Immature natural killer cell (primary cell): ENCODE data around the gene LHX6. TPM values are rescaled to one million over a fixed set of nuclear protein-coding genes. Genes with fewer than 3 reads are reported as not detected.
A peak's percentile ranks its signal among the peaks of the same experiment; 100 is the strongest.

ENCODE experiments used
- DNase-seq, 3 donors: peaks; one replicate each; pipeline ENCODE4 v3.0.0; 2022; ENCODE audit warnings: mixed read lengths in 1 of 3
- H3K27ac Mint-ChIP-seq, 6 donors: one replicate each; pipeline ENCODE4 v1.8.0; 2020; ENCODE audit warnings: mixed read lengths in 6 of 6, mild to moderate bottlenecking in 5 of 6, inconsistent platforms in 4 of 6, moderate library complexity in 3 of 6
- H3K27me3 Mint-ChIP-seq, 3 donors: one replicate each; pipeline ENCODE4 v1.8.0; 2020 to 2021; ENCODE audit warnings: low read depth in 3 of 3, mild to moderate bottlenecking in 3 of 3, mixed read lengths in 3 of 3, moderate library complexity in 3 of 3, inconsistent platforms in 1 of 3
- H3K36me3 Mint-ChIP-seq, 3 donors: one replicate each; pipeline ENCODE4 v1.8.0; 2020; ENCODE audit warnings: mixed read lengths in 3 of 3, inconsistent platforms in 2 of 3, mild to moderate bottlenecking in 2 of 3
- H3K4me1 Mint-ChIP-seq, 2 donors: one replicate each; pipeline ENCODE4 v1.8.0; 2020; ENCODE audit warnings: inconsistent platforms in 2 of 2, mild to moderate bottlenecking in 2 of 2, mixed read lengths in 2 of 2, moderate library complexity in 1 of 2
- H3K4me3 Mint-ChIP-seq, 5 donors: one replicate each; pipeline ENCODE4 v1.8.0; 2020; ENCODE audit warnings: mild to moderate bottlenecking in 5 of 5, mixed read lengths in 5 of 5, inconsistent platforms in 3 of 5, moderate library complexity in 3 of 5
- H3K9me3 Mint-ChIP-seq, 6 donors: one replicate each; pipeline ENCODE4 v1.8.0; 2020; ENCODE audit warnings: mild to moderate bottlenecking in 6 of 6, mixed read lengths in 6 of 6, inconsistent platforms in 4 of 6, moderate library complexity in 3 of 6
- polyA plus RNA-seq, 3 donors: library from polyadenylated mRNA; unstranded; fragments of 300-500 nt; fragmentation: Illumina TruSeq; gene quantifications; one replicate each; pipeline ENCODE4 v1.2.3, GENCODE V29; 2021

Gene LHX6
- polyA plus RNA-seq, 3 donors from 2014 or later, result not detected

DNA sequence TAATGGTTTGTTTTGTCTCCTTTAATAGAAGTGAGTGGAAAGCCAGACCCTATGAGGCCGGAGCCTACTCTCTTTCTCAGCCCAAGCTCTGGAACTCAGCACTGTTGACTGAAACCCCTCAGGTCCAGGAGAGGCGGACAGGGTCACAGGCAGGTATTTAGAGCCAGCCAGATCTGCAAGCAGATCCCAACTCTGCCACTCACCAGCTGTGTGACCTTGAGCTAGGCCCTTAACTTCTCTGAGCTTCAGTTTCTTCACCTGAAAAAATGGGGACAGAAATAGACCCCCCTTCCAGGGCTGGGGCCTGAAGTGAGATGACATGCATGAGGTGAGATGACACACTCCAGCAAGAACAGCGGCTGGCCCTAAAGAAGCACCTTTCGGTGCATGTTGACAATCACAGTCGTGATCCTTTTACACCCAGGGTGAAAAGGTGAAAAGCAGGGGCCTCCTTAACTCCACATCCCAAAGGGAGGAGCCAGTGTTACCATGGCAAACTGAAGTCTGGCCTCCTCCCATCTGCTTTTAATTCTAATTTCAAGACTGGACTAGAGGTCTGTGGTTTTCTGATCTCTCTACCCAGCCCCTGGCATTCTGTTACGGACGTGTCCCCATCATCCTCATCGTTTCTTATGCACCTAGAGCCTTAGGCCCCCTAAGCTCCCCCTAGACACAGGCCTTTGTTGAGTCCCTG, 41.8 kb downstream of the LHX6 start:
- H3K27ac Mint-ChIP-seq, result no peak overlapping the region
- peaks cover 2 to 3% (median 3%) of the 10 kb centered on the region in 3 donors for H3K27me3 Mint-ChIP-seq
- H3K4me3 Mint-ChIP-seq, result no peak overlapping the region
- no peaks in the 10 kb centered on the region for H3K9me3 Mint-ChIP-seq
- no peaks in the 10 kb centered on the region for H3K4me1 Mint-ChIP-seq
- no peak for DNase-seq
- no peaks in the 10 kb centered on the region for H3K36me3 Mint-ChIP-seq

DNA sequence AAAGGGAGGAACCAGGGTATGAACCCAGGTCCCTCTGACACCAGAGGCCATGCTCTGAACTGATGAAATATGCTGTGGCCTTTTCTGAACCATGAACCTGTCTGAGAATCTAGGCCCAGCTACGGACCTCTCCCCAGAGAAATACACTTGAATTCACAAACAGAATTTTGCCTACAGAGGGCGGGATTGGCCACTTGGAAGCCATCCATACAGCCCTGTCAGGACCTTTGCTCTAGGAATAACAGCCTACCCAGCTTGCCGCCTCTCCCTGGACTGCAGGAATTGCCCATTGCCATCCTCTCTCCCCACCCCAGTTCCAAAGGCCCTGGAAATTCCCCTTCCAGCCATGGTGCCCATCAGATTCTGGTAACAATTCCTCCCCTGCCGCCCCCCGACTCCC, 42.5 kb downstream of the LHX6 start:
- DNase-seq, result no peak
- Mint-ChIP-seq H3K36me3 (no peaks in the 10 kb centered on the region), H3K4me1 (no peaks in the 10 kb centered on the region), H3K27me3 (peaks cover 1 to 3% (median 3%) of the 10 kb centered on the region in 3 donors), H3K27ac (no peak overlapping the region), H3K9me3 (no peaks in the 10 kb centered on the region), H3K4me3 (no peak overlapping the region)

GRCh38 chr9:122184551-122184950, 44.2 kb downstream of the LHX6 start:
- Mint-ChIP-seq H3K4me3 (no peak overlapping the region), H3K27ac (no peak overlapping the region), H3K27me3 (peaks cover 1 to 3% (median 3%) of the 10 kb centered on the region in 3 donors), H3K36me3 (no peaks in the 10 kb centered on the region), H3K9me3 (no peaks in the 10 kb centered on the region), H3K4me1 (no peaks in the 10 kb centered on the region)
- no peak for DNase-seq

DNA sequence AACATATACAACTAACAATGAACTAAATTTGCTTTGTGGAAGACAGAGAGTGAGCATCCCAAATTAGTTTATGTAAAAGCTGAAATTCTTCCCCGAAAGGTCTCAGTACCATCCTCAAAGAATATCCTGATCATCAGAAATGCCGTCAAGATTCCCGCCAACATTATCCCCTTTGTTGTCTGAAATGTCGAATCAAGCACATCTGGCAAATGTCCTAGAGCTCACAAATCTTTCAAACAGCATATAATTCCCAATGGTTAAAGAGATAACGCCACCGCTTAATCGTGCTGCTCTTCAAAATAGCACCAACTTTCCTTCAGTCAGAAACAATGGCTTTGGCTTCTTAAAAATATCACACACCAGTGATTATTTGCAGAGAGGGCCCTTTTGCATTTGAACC, 45.3 kb downstream of the LHX6 start:
- Mint-ChIP-seq H3K27me3 (peaks cover 1 to 3% (median 3%) of the 10 kb centered on the region in 3 donors), H3K4me3 (no peak overlapping the region), H3K36me3 (no peaks in the 10 kb centered on the region), H3K9me3 (no peaks in the 10 kb centered on the region), H3K4me1 (no peaks in the 10 kb centered on the region), H3K27ac (no peak overlapping the region)
- no peak for DNase-seq

DNA sequence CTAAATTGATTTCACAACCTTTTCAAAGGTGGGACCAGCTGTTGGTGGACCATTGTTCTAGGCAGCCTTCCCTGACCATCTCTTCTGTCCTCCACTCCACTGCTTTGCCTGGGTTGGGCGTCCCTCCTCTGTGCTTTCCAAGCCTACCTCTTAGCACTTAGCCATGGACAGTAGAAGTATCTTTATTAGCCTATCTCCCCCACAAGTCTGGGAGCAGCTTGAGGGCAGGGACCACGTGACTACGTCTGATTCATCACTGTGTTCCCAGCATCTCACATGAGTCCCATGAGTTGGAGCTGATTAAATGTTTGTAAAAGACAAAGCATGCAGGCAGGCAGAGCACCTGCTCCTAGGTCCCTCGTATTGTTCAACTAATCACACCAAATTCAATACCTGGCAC, 48.1 kb downstream of the LHX6 start:
- Mint-ChIP-seq H3K27me3 (peaks cover 0 to 7% (median 3%) of the 10 kb centered on the region in 3 donors), H3K27ac (no peak overlapping the region), H3K4me1 (no peaks in the 10 kb centered on the region), H3K9me3 (no peaks in the 10 kb centered on the region), H3K4me3 (no peak overlapping the region), H3K36me3 (no peaks in the 10 kb centered on the region)
- no peak for DNase-seq

- Mint-ChIP-seq H3K4me1 (no peaks in the 10 kb centered on the region), H3K27me3 (peaks cover 0 to 7% (median 7%) of the 10 kb centered on the region in 3 donors), H3K9me3 (no peaks in the 10 kb centered on the region), H3K4me3 (no peak overlapping the region), H3K36me3 (no peaks in the 10 kb centered on the region), H3K27ac (no peak overlapping the region)
- no peak for DNase-seq
Measured at GRCh38 chr9:122179690-122180074, 49.1 kb downstream of the LHX6 start.

- Mint-ChIP-seq H3K9me3 (no peaks in the 10 kb centered on the region), H3K27me3 (peaks cover 0 to 7% (median 7%) of the 10 kb centered on the region in 3 donors), H3K4me3 (no peak overlapping the region), H3K36me3 (no peaks in the 10 kb centered on the region), H3K4me1 (no peaks in the 10 kb centered on the region), H3K27ac (no peak overlapping the region)
- no peak for DNase-seq
Measured at GRCh38 chr9:122179054-122179689, 49.6 kb downstream of the LHX6 start.

- H3K27me3 Mint-ChIP-seq, result peaks cover 2 to 8% (median 6%) of the 10 kb centered on the region in 3 donors
- H3K36me3 Mint-ChIP-seq, result no peaks in the 10 kb centered on the region
- H3K4me1 Mint-ChIP-seq, result no peaks in the 10 kb centered on the region
- no peaks in the 10 kb centered on the region for H3K9me3 Mint-ChIP-seq
- H3K4me3 Mint-ChIP-seq, result no peak overlapping the region
- no peak for DNase-seq
- H3K27ac Mint-ChIP-seq, result no peak overlapping the region
Measured at GRCh38 chr9:122176916-122177315, 51.8 kb downstream of the LHX6 start.

- Mint-ChIP-seq H3K27ac (no peak overlapping the region), H3K4me3 (no peak overlapping the region), H3K4me1 (no peaks in the 10 kb centered on the region), H3K36me3 (no peaks in the 10 kb centered on the region), H3K9me3 (no peaks in the 10 kb centered on the region), H3K27me3 (peaks cover 5 to 9% (median 8%) of the 10 kb centered on the region in 3 donors)
- DNase-seq, result no peak
Measured at GRCh38 chr9:122173670-122174069, 55.1 kb downstream of the LHX6 start.

DNA sequence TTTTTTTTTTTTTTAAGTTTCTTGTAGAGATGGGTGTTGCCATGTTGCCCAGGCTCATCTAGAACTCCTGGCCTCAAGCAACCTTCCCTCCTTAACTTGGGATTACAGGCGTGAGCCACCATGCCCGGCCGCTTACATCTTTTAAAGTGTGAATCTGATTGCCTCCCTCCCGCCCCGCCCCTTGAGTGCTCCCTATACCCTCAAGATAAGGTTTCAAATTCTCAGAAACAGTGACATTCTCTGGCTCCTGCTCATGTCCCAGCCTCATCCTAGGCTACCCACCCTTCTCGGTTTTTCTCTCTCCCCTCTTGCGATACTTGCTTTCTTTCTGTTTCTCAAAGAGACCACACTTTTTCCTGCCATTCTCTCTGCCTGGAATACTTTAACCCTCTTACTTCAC, 56.6 kb downstream of the LHX6 start:
- no peak overlapping the region for H3K27ac Mint-ChIP-seq
- H3K4me1 Mint-ChIP-seq, result no peaks in the 10 kb centered on the region
- DNase-seq, result no peak
- H3K36me3 Mint-ChIP-seq, result no peaks in the 10 kb centered on the region
- no peak overlapping the region for H3K4me3 Mint-ChIP-seq
- H3K27me3 Mint-ChIP-seq, result peaks cover 6 to 9% (median 8%) of the 10 kb centered on the region in 3 donors
- H3K9me3 Mint-ChIP-seq, result no peaks in the 10 kb centered on the region

GRCh38 chr9:122168356-122168755, 60.4 kb downstream of the LHX6 start:
- H3K4me3 Mint-ChIP-seq, result no peak overlapping the region
- no peak overlapping the region for H3K27ac Mint-ChIP-seq
- peaks cover 4 to 8% (median 8%) of the 10 kb centered on the region in 3 donors for H3K27me3 Mint-ChIP-seq
- no peaks in the 10 kb centered on the region for H3K36me3 Mint-ChIP-seq
- H3K4me1 Mint-ChIP-seq, result no peaks in the 10 kb centered on the region
- H3K9me3 Mint-ChIP-seq, result no peaks in the 10 kb centered on the region
- DNase-seq, result no peak

DNA sequence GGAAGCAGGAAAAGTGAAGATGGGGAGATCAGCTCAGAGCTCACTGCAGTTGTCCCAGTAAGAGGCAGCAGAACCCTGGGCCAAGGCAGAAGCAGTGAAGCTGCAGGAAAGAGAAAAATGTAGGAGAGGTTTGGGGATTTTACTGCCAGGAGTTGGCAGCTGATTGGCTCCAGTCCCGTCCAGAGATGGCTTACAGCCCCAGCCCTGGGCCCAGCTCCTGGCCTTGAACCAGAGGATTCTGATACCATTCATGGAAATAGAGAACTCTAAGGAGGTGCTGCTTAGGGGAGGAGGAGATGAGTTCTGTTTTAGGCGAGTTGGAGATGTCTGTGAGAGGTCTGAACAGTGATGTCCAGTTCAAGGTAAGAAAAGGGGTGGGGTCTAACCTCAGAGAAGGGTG, 64.5 kb downstream of the LHX6 start:
- no peak for DNase-seq
- peaks cover 13 to 14% of the 10 kb centered on the region in 2 donors for H3K4me1 Mint-ChIP-seq
- H3K9me3 Mint-ChIP-seq, result peaks cover 0 to 5% (median under 1%) of the 10 kb centered on the region in 6 donors
- H3K36me3 Mint-ChIP-seq, result no peaks in the 10 kb centered on the region
- no peak overlapping the region for H3K4me3 Mint-ChIP-seq
- peaks cover 7 to 13% (median 11%) of the 10 kb centered on the region in 3 donors for H3K27me3 Mint-ChIP-seq
- H3K27ac Mint-ChIP-seq, result no peak overlapping the region

GRCh38 chr9:122162415-122162814, 66.3 kb downstream of the LHX6 start:
- Mint-ChIP-seq H3K4me1 (peaks cover 27 to 32% of the 10 kb centered on the region in 2 donors), H3K27ac (no peak overlapping the region), H3K27me3 (peaks cover 9 to 15% (median 10%) of the 10 kb centered on the region in 3 donors), H3K9me3 (peaks cover 0 to 5% (median under 1%) of the 10 kb centered on the region in 6 donors), H3K4me3 (no peak overlapping the region), H3K36me3 (no peaks in the 10 kb centered on the region)
- DNase-seq, result no peak

DNA sequence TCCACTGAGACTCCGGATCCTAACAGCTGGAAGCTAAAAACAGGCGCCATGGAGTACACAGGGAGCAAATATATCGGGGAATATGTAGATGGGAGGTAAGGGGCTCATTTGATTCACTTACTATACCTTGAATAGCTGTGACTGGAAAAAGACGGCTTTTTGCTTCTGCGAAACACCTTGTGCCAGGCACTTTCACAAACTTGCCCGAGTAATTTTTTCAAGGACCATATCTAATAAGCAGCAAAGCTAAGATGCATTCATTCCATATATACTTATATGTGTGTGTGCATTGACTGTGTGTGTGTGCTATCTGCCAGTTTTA, 68.9 kb downstream of the LHX6 start:
- DNase-seq, result no peak
- peak overlapping the region; percentile 93 to 99 (median 95) for H3K4me3 Mint-ChIP-seq
- peaks cover 8 to 14% (median 10%) of the 10 kb centered on the region in 3 donors for H3K27me3 Mint-ChIP-seq
- peaks cover 0 to 5% (median under 1%) of the 10 kb centered on the region in 6 donors for H3K9me3 Mint-ChIP-seq
- H3K36me3 Mint-ChIP-seq, result no peaks in the 10 kb centered on the region
- peak overlapping the region; percentile 90 to 97 (median 91) for H3K27ac Mint-ChIP-seq
- peaks cover 40 to 48% of the 10 kb centered on the region in 2 donors for H3K4me1 Mint-ChIP-seq
